Subcutaneous adipose tissue (tissue), 4 donors: ENCODE results near the gene MRPS5. TPM values are rescaled to one million over a fixed set of nuclear protein-coding genes. Genes with fewer than 3 reads are reported as not detected.

Source experiments
- CTCF ChIP-seq: fragments of 450-650 bp; IDR thresholded peaks from one replicate; pipeline ENCODE4 v1.5.1; 2016; ENCODE audit warnings: low read depth, mild to moderate bottlenecking, control low read depth, antibody characterized with exemption, moderate library complexity
- total RNA-seq, 4 donors: library from RNA; depleted of rRNA; stranded (reverse); fragments of >200 nt; gene quantifications; one replicate each; pipeline ENCODE4 v1.1.0, GENCODE V29; 2016

MRPS5 gene
- total RNA-seq, 4 donors from 2014 or later, result 31.1 to 50.2 (median 39.5) TPM

- no peak for TF ChIP-seq CTCF
Observed at GRCh38 chr2:95075440-95076132, 46.0 kb downstream of the MRPS5 start.

GRCh38 chr2:95074663-95075439, 46.8 kb downstream of the MRPS5 start:
- TF ChIP-seq CTCF, result no peak

GRCh38 chr2:95073856-95074662, 47.5 kb downstream of the MRPS5 start:
- no peak for TF ChIP-seq CTCF

GRCh38 chr2:95072424-95072823, 49.2 kb downstream of the MRPS5 start:
- TF ChIP-seq CTCF, result no peak

- TF ChIP-seq CTCF, result no peak
Observed at GRCh38 chr2:95071856-95072255, 49.8 kb downstream of the MRPS5 start.

- no peak for TF ChIP-seq CTCF
Observed at GRCh38 chr2:95069465-95069864, 52.1 kb downstream of the MRPS5 start.

- TF ChIP-seq CTCF, result no peak
Observed at GRCh38 chr2:95068256-95068655, 53.4 kb downstream of the MRPS5 start.
